Mesenchymal stem cell (in vitro differentiated cells and primary cell): ENCODE results near the gene HIPK1.
A peak's percentile ranks its signal among the peaks of the same experiment; 100 is the strongest.

Experiments used
- DNase-seq: peaks from one replicate; pipeline ENCODE4 v3.0.0-alpha.2; 2013
- H2AFZ ChIP-seq: one replicate; pipeline ENCODE4 v1.6.1; 2013; ENCODE audit warnings: low read depth, mild to moderate bottlenecking, control low read depth, inconsistent platforms, low read length, moderate library complexity
- H2AK5ac ChIP-seq: 2 replicates; pipeline ENCODE4 v1.6.1; 2013; ENCODE audit warnings: low read length, moderate library complexity, mild to moderate bottlenecking, inconsistent platforms; ENCODE audit not compliant: severe bottlenecking
- H2BK120ac ChIP-seq: one replicate; pipeline ENCODE4 v1.6.1; 2013; ENCODE audit warnings: low read depth, mild to moderate bottlenecking, inconsistent platforms, low read length, moderate library complexity
- H2BK12ac ChIP-seq, 2 experiments: one replicate each; pipeline ENCODE4 v1.6.1; 2013; ENCODE audit warnings: inconsistent platforms in 2 of 2, low read length in 2 of 2, mild to moderate bottlenecking in 2 of 2, moderate library complexity in 2 of 2, control low read depth in 1 of 2
- H2BK15ac ChIP-seq: one replicate; pipeline ENCODE4 v1.6.1; 2013; ENCODE audit warnings: mild to moderate bottlenecking, low read depth, inconsistent platforms; ENCODE audit not compliant: poor library complexity, severe bottlenecking
- H2BK5ac ChIP-seq: 2 replicates; pipeline ENCODE4 v1.6.1; 2013; ENCODE audit warnings: low read depth, mild to moderate bottlenecking, low read length, control low read depth, inconsistent platforms; ENCODE audit not compliant: poor library complexity, severe bottlenecking
- H3K14ac ChIP-seq, 2 experiments: one replicate each; pipeline ENCODE4 v1.6.1; 2013; ENCODE audit warnings: inconsistent platforms in 2 of 2, low read length in 2 of 2, control low read depth in 1 of 2, mild to moderate bottlenecking in 1 of 2, moderate library complexity in 1 of 2
- H3K18ac ChIP-seq, 2 experiments: one replicate each; pipeline ENCODE4 v1.6.1; 2013; ENCODE audit warnings: inconsistent platforms in 2 of 2, low read length in 2 of 2, control low read depth in 1 of 2, low read depth in 1 of 2, mild to moderate bottlenecking in 1 of 2
- H3K23ac ChIP-seq, 2 experiments: one replicate each; pipeline ENCODE4 v1.6.1; 2013; ENCODE audit warnings: inconsistent platforms in 2 of 2, low read length in 2 of 2, mild to moderate bottlenecking in 2 of 2, moderate library complexity in 2 of 2, control low read depth in 1 of 2
- H3K27ac ChIP-seq: 2 replicates; pipeline ENCODE4 v1.5.1; 2013; ENCODE audit warnings: mild to moderate bottlenecking, moderate library complexity, low read length, control low read depth, inconsistent platforms; ENCODE audit not compliant: poor library complexity, severe bottlenecking
- H3K27me3 ChIP-seq, 2 experiments: 2 replicates each; pipeline versions ENCODE4 v1.6.1 to v1.7.0; 2013; ENCODE audit warnings: low read length in 2 of 2, mild to moderate bottlenecking in 2 of 2, moderate library complexity in 2 of 2, control low read depth in 1 of 2, inconsistent platforms in 1 of 2; ENCODE audit not compliant: control insufficient read depth in 1 of 2, insufficient read depth in 1 of 2
- H3K36me3 ChIP-seq, 2 experiments: 2 replicates each; pipeline versions ENCODE4 v1.6.1 to v1.7.0; 2013; ENCODE audit warnings: low read length in 2 of 2, control low read depth in 1 of 2, inconsistent platforms in 1 of 2, low read depth in 1 of 2, mild to moderate bottlenecking in 1 of 2; ENCODE audit not compliant: insufficient read depth in 2 of 2, control insufficient read depth in 1 of 2
- H3K4ac ChIP-seq, 2 experiments: one replicate each; pipeline ENCODE4 v1.6.1; 2013; ENCODE audit warnings: inconsistent platforms in 2 of 2, low read length in 2 of 2, mild to moderate bottlenecking in 2 of 2, moderate library complexity in 2 of 2, control low read depth in 1 of 2, low read depth in 1 of 2
- H3K4me1 ChIP-seq: 2 replicates; pipeline ENCODE4 v1.6.1; 2013; ENCODE audit warnings: low read depth, low read length, control low read depth; ENCODE audit not compliant: control insufficient read depth, insufficient read depth
- H3K4me2 ChIP-seq: 2 replicates; pipeline ENCODE4 v1.6.1; 2013; ENCODE audit warnings: low read length, mild to moderate bottlenecking, inconsistent platforms; ENCODE audit not compliant: poor library complexity, severe bottlenecking
- H3K4me3 ChIP-seq, 2 experiments: 2 replicates each; pipeline versions ENCODE4 v1.5.1 to v1.7.0; 2013; ENCODE audit warnings: low read length in 2 of 2, mild to moderate bottlenecking in 2 of 2, control low read depth in 1 of 2, low read depth in 1 of 2; ENCODE audit not compliant: insufficient read depth in 1 of 2
- H3K79me1 ChIP-seq: replicated peaks from 2 replicates; pipeline ENCODE4 v1.6.1; 2013; ENCODE audit warnings: mild to moderate bottlenecking, control low read depth, low read length, inconsistent platforms; ENCODE audit not compliant: poor library complexity, severe bottlenecking
- H3K9ac ChIP-seq: 2 replicates; pipeline ENCODE4 v1.7.0; 2013; ENCODE audit warnings: mild to moderate bottlenecking, low read length, moderate library complexity
- H3K9me3 ChIP-seq: 2 replicates; pipeline ENCODE4 v1.7.0; 2013; ENCODE audit warnings: mild to moderate bottlenecking, low read length; ENCODE audit not compliant: control insufficient read depth
- H4K8ac ChIP-seq: one replicate; pipeline ENCODE4 v1.6.1; 2013; ENCODE audit warnings: inconsistent platforms, mild to moderate bottlenecking, low read length, moderate library complexity
- H4K91ac ChIP-seq: one replicate; pipeline ENCODE4 v1.6.1; 2013; ENCODE audit warnings: mild to moderate bottlenecking, low read length, inconsistent platforms
- WGBS: methylation state at CpG from one replicate; pipeline ENCODE4 v1.1.7; 2013; ENCODE audit warnings: mixed read lengths; 5-methylcytosine and 5-hydroxymethylcytosine counted together

Gene HIPK1

DNA sequence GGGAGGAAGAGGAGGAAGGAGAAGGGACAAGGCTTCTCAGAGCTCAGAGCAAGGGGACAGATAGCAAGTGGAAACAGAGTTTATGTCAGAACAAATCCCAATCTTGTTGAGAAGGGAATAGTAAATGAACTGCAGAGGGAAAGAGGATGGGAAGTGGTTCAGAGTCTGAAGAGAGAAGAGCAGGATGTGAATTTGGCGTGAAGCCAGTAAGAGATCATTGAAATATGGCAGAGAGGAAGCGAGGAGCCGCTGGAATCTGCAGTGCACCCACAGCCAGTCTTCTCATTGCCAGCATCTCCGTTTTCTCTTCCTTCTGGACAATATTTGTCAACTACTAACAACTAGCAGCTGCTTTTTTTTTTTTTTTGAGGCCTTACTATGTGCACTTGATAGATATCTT, 69.2 kb downstream of the HIPK1 start:
- Histone ChIP-seq H3K27ac (no peak overlapping the region), H3K18ac (no peak overlapping the region), H2BK120ac (no peak overlapping the region), H2BK12ac (peak overlapping the region in 1 of 2 experiments; percentile 63), H4K8ac (no peak overlapping the region), H3K9ac (no peak overlapping the region), H3K14ac (no peak overlapping the region), H3K4me1 (peaks cover 10% of the 10 kb centered on the region), H2BK15ac (no peak overlapping the region), H2BK5ac (no peak overlapping the region), H4K91ac (no peak overlapping the region), H3K4me3 (no peak overlapping the region), H3K23ac (no peak overlapping the region), H3K9me3 (peaks cover 23% of the 10 kb centered on the region), H3K4ac (peak overlapping the region in 1 of 2 experiments; percentile 44), H3K79me1 (no peaks in the 10 kb centered on the region), H3K27me3 (peaks cover 0 to 4% of the 10 kb centered on the region in 2 experiments), H2AK5ac (no peak overlapping the region), H3K36me3 (peaks cover 0 to 3% of the 10 kb centered on the region in 2 experiments), H3K4me2 (peak overlapping the region; percentile 7), H2AFZ (no peak overlapping the region)
- peak; percentile 32 for DNase-seq
- 70% methylated on average over 4 of the region's 4 CpGs for WGBS

DNA sequence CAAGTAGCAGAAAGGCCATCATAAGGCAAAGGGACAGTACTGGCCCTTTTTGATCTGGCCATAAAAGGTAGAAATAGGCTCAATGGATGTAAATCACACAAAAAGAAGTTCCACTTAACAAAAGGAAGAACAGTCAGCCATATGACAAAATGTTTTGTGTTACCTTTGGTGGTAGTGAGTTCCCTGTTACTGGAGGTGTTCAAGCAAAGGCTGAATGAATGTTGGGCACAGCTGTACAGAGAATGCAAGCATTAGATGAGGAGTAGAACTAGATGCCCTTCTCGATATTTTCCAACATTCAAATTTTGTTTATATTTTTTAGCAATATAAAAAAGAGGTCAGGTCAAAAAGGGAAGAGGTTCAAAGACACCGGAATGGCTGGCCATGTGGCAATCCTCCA, 70.1 kb downstream of the HIPK1 start:
- peaks cover 0 to 4% of the 10 kb centered on the region in 2 experiments for H3K27me3 ChIP-seq
- no peak overlapping the region for H3K4me3 ChIP-seq
- H3K23ac ChIP-seq, result no peak overlapping the region
- no peak overlapping the region for H2AK5ac ChIP-seq
- no peak overlapping the region for H2BK5ac ChIP-seq
- no peak for DNase-seq
- H3K18ac ChIP-seq, result no peak overlapping the region
- no peak overlapping the region for H2AFZ ChIP-seq
- no peak overlapping the region for H3K4ac ChIP-seq
- no peak overlapping the region for H4K91ac ChIP-seq
- H2BK12ac ChIP-seq, result no peak overlapping the region
- H3K4me2 ChIP-seq, result no peak overlapping the region
- H2BK120ac ChIP-seq, result no peak overlapping the region
- H2BK15ac ChIP-seq, result no peak overlapping the region
- H3K36me3 ChIP-seq, result no peaks in the 10 kb centered on the region
- H3K9me3 ChIP-seq, result peaks cover 20% of the 10 kb centered on the region
- H3K14ac ChIP-seq, result no peak overlapping the region
- no peak overlapping the region for H3K27ac ChIP-seq
- no peak overlapping the region for H3K9ac ChIP-seq
- H3K79me1 ChIP-seq, result no peaks in the 10 kb centered on the region
- peaks cover 10% of the 10 kb centered on the region for H3K4me1 ChIP-seq
- H4K8ac ChIP-seq, result no peak overlapping the region
- WGBS, result 97% methylated on average over 1 of the region's 2 CpGs

DNA sequence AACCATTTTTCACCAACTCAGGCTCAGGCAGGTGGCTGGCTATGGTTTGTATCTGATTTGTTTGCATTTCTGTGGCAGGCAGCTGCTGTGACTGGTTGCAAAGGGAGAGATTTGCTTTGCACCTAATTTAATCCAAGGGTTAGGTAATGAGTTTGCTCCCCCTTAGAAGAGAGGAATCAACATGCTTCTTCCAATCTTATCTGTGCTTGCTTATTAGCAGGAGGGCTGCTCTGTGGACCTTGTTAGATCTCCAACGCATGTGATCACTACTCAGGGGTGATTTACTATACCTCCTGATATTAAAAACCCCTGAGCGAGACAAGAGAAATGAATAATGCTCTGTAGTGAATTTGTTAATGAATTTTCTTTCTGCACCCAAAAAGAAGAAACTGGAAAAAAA, 70.7 kb downstream of the HIPK1 start:
- H3K36me3 ChIP-seq, result no peaks in the 10 kb centered on the region
- H2AFZ ChIP-seq, result no peak overlapping the region
- WGBS, result 100% methylated on average over 1 of the region's 2 CpGs
- peaks cover 10% of the 10 kb centered on the region for H3K4me1 ChIP-seq
- H3K14ac ChIP-seq, result no peak overlapping the region
- H3K27ac ChIP-seq, result no peak overlapping the region
- no peak overlapping the region for H2BK15ac ChIP-seq
- H2BK12ac ChIP-seq, result no peak overlapping the region
- H3K4ac ChIP-seq, result no peak overlapping the region
- H3K23ac ChIP-seq, result peak overlapping the region in 1 of 2 experiments; percentile 64
- no peak for DNase-seq
- H3K9me3 ChIP-seq, result peaks cover 17% of the 10 kb centered on the region
- no peak overlapping the region for H2BK5ac ChIP-seq
- no peak overlapping the region for H3K4me2 ChIP-seq
- H3K79me1 ChIP-seq, result no peaks in the 10 kb centered on the region
- H2AK5ac ChIP-seq, result no peak overlapping the region
- no peak overlapping the region for H3K18ac ChIP-seq
- no peak overlapping the region for H4K8ac ChIP-seq
- H3K27me3 ChIP-seq, result peaks cover 0 to 4% of the 10 kb centered on the region in 2 experiments
- H2BK120ac ChIP-seq, result no peak overlapping the region
- no peak overlapping the region for H3K4me3 ChIP-seq
- H3K9ac ChIP-seq, result no peak overlapping the region
- H4K91ac ChIP-seq, result no peak overlapping the region

DNA sequence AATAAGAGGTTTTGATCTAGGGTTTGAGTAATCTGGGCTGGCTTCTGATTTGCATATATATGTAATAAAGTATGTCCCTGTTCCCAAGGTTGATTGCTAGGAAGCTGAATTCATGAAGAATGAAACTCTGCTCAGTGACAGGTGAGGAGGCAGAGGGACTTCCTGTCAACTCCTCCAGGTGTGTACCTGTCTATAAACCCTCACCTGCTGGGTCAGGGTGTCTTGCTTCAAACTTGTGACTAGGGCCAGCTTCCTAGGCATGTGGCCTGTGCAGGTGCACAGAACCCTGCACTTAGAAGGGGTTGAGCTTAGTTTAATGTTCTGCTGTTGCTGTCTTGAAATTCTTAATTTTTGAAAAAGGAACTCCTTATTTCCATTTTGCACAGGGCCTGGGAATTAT, 71.3 kb downstream of the HIPK1 start:
- H3K4me1 ChIP-seq, result peaks cover 10% of the 10 kb centered on the region
- H3K18ac ChIP-seq, result no peak overlapping the region
- peaks cover 0 to 4% of the 10 kb centered on the region in 2 experiments for H3K27me3 ChIP-seq
- no peak overlapping the region for H4K8ac ChIP-seq
- H3K9me3 ChIP-seq, result peaks cover 11% of the 10 kb centered on the region
- no peak overlapping the region for H2BK12ac ChIP-seq
- no peaks in the 10 kb centered on the region for H3K79me1 ChIP-seq
- no peak for DNase-seq
- H4K91ac ChIP-seq, result no peak overlapping the region
- H3K4me2 ChIP-seq, result no peak overlapping the region
- H3K14ac ChIP-seq, result no peak overlapping the region
- H2AFZ ChIP-seq, result no peak overlapping the region
- no peak overlapping the region for H3K4me3 ChIP-seq
- H3K9ac ChIP-seq, result no peak overlapping the region
- no peaks in the 10 kb centered on the region for H3K36me3 ChIP-seq
- H2AK5ac ChIP-seq, result no peak overlapping the region
- H2BK5ac ChIP-seq, result peak overlapping the region; percentile 69
- H2BK120ac ChIP-seq, result no peak overlapping the region
- H3K23ac ChIP-seq, result no peak overlapping the region
- no peak overlapping the region for H3K4ac ChIP-seq
- H2BK15ac ChIP-seq, result no peak overlapping the region
- H3K27ac ChIP-seq, result no peak overlapping the region
